ENCODE measurements around the gene TRRAP. TPM values are rescaled to one million over a fixed set of nuclear protein-coding genes. Genes with fewer than 3 reads are reported as not detected.
A peak's percentile ranks its signal among the peaks of the same experiment; 100 is the strongest.

The TRRAP gene
- total and polyA plus RNA-seq, 2 of the 8 experiments (the other 6 are each of a cell fraction or from before 2014, with no cell fraction given): 21.7 to 48.6 TPM

DNA sequence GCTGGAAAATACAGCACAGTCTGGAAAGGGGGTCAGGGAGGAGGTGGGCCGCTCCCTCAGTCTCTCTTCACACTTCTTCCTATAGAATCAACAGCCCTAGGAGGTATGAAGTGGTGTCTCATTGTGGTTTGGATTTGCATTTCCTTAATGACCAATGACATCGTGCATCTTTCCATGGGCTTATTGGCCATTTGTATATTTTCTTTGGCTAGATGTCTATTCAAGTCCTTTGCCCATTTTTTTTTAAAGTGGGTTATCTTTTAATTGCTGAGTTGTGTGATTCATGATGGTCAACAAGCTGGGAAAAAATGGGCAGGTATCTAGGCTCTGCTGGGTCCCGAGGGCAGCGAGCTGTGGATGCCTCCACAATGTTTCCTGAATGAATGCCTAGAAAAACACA is 37.6 kb upstream of the TRRAP start:
- ChIA-PET CTCF (ENCODE audit: partially characterized antibody) (interaction anchor here (0.6 to 24.2 kb wide), 43 partner anchors 9 to 547 kb away, joined by 3 to 365 read pairs (median 4); partner anchors contain the start of gene TRRAP), POLR2A (ENCODE audit: partially characterized antibody) (no interaction called here)
- H2AFZ ChIP-seq (ENCODE audit: low read length): no peak overlapping the region
- TF ChIP-seq ASH2L (IDR thresholded peaks at IDR 0.05; ENCODE audit: low read length) (no peak), SIN3A (conservative IDR thresholded peaks at IDR 0.05 in 1 of 2, IDR thresholded peaks at IDR 0.05 in 1 of 2; ENCODE audit: low read depth in 1 of 2, low read length in 2 of 2) (no peak), KDM4A (IDR thresholded peaks at IDR 0.05; ENCODE audit: low read depth, low read length, severe bottlenecking) (no peak), BCL11A (IDR thresholded peaks at IDR 0.05; ENCODE audit: low read depth in 2 of 2, low read length in 2 of 2) (no peak), HDAC2 (IDR thresholded peaks at IDR 0.05; ENCODE audit: borderline replicate concordance in 1 of 2, low read depth in 2 of 2, low read length in 2 of 2) (no peak)
- TF ChIP-seq, protein P1, sequence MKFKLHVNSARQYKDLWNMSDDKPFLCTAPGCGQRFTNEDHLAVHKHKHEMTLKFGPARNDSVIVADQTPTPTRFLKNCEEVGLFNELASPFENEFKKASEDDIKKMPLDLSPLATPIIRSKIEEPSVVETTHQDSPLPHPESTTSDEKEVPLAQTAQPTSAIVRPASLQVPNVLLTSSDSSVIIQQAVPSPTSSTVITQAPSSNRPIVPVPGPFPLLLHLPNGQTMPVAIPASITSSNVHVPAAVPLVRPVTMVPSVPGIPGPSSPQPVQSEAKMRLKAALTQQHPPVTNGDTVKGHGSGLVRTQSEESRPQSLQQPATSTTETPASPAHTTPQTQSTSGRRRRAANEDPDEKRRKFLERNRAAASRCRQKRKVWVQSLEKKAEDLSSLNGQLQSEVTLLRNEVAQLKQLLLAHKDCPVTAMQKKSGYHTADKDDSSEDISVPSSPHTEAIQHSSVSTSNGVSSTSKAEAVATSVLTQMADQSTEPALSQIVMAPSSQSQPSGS (IDR thresholded peaks at IDR 0.05; ENCODE audit: low read length): no peak
- TF ChIP-seq, protein P2, sequence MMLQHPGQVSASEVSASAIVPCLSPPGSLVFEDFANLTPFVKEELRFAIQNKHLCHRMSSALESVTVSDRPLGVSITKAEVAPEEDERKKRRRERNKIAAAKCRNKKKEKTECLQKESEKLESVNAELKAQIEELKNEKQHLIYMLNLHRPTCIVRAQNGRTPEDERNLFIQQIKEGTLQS (IDR thresholded peaks at IDR 0.05; ENCODE audit: insufficient read depth, low read depth, low read length): no peak
- TF ChIP-seq, protein P3, sequence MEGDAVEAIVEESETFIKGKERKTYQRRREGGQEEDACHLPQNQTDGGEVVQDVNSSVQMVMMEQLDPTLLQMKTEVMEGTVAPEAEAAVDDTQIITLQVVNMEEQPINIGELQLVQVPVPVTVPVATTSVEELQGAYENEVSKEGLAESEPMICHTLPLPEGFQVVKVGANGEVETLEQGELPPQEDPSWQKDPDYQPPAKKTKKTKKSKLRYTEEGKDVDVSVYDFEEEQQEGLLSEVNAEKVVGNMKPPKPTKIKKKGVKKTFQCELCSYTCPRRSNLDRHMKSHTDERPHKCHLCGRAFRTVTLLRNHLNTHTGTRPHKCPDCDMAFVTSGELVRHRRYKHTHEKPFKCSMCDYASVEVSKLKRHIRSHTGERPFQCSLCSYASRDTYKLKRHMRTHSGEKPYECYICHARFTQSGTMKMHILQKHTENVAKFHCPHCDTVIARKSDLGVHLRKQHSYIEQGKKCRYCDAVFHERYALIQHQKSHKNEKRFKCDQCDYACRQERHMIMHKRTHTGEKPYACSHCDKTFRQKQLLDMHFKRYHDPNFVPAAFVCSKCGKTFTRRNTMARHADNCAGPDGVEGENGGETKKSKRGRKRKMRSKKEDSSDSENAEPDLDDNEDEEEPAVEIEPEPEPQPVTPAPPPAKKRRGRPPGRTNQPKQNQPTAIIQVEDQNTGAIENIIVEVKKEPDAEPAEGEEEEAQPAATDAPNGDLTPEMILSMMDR (IDR thresholded peaks at IDR 0.05; ENCODE audit: control extremely low read depth in 1 of 3, insufficient read depth in 1 of 3, low read depth in 1 of 3, low read length in 3 of 3): no peak

More for the DNA sequence above, 37.6 kb upstream of the TRRAP start:
- no peak for FAIRE-seq
- no peaks in the 10 kb centered on the region for H3K9me3 ChIP-seq (ENCODE audit: insufficient read depth in 2 of 2, low read depth in 1 of 2, low read length in 1 of 2)
- H3K56ac ChIP-seq (replicated peaks; ENCODE audit: insufficient read length, low read depth, low read length): no peak overlapping the region
- H2BK5ac ChIP-seq (ENCODE audit: low read depth, low read length): no peak overlapping the region
- no peak overlapping the region for H3K27ac ChIP-seq (ENCODE audit: low read depth, low read length)
- 89% methylated on average over 4 of the region's 4 CpGs; no CpG with 5 or more reads in 1 of the 2 experiments for WGBS, 2 experiments (ENCODE audit: extremely low coverage in 1 of 2, insufficient coverage in 1 of 2, insufficient read length in 1 of 2, insufficient replicate concordance in 2 of 2, low coverage in 1 of 2, low lambda C conversion rate in 2 of 2, missing lambda C conversion rate in 1 of 2)
- H4K5ac ChIP-seq (ENCODE audit: insufficient read length, low read depth, low read length): no peak overlapping the region
- no peak overlapping the region for H3K9ac ChIP-seq (replicated peaks in 1 of 4; ENCODE audit: extremely low read depth in 1 of 4, low read depth in 3 of 4, low read length in 3 of 4)
- H3K79me1 ChIP-seq (ENCODE audit: low read depth, low read length): no peaks in the 10 kb centered on the region
- no peak overlapping the region for H2BK15ac ChIP-seq (ENCODE audit: low read length)
- no peak overlapping the region for H3K4me3 ChIP-seq (ENCODE audit: extremely low read depth in 1 of 4, insufficient read depth in 2 of 4, low read depth in 3 of 4, low read length in 4 of 4)
- H4K8ac ChIP-seq (ENCODE audit: extremely low read depth, insufficient read depth, low read length): no peak overlapping the region
- H4K20me1 ChIP-seq (replicated peaks in 1 of 2; ENCODE audit: control insufficient read depth in 1 of 2, insufficient read depth in 2 of 2, low read length in 2 of 2): no peaks in the 10 kb centered on the region
- H2BK20ac ChIP-seq (ENCODE audit: low read length): 0 out of 2 replicates have a peak overlapping the region, but pooled peaks have one; percentile 48
- H3K23me2 ChIP-seq (ENCODE audit: low read depth, low read length): no peaks in the 10 kb centered on the region
- no peak overlapping the region for H2AK5ac ChIP-seq (ENCODE audit: low read depth, low read length)
- H3K23ac ChIP-seq (ENCODE audit: insufficient read length): no peak overlapping the region
- no peaks in the 10 kb centered on the region for H3K36me3 ChIP-seq (ENCODE audit: control insufficient read depth in 2 of 4, insufficient read depth in 4 of 4, low read length in 3 of 4)
- no peak for DNase-seq (ENCODE audit: low read depth in 1 of 2, low spot score in 2 of 2)
- H3K4me2 ChIP-seq (ENCODE audit: insufficient read depth in 1 of 2, low read depth in 2 of 2, low read length in 2 of 2): no peak overlapping the region
- no peak overlapping the region for H3K14ac ChIP-seq (ENCODE audit: insufficient read length)
- no peak overlapping the region for H3K18ac ChIP-seq (ENCODE audit: extremely low read depth, low read length)
- H3K27me3 ChIP-seq (replicated peaks in 1 of 4; ENCODE audit: control insufficient read depth in 3 of 4, extremely low read depth in 1 of 4, insufficient read depth in 3 of 4, low read length in 3 of 4): no peaks in the 10 kb centered on the region
- H3K4me1 ChIP-seq (replicated peaks in 1 of 4; ENCODE audit: control insufficient read depth in 3 of 4, insufficient read depth in 4 of 4, low read length in 3 of 4): peaks cover 0 to 5% (median 2%) of the 10 kb centered on the region in 4 experiments; a peak in 4 of 7 replicates
- no peak overlapping the region for H3K4ac ChIP-seq (replicated peaks; ENCODE audit: insufficient read length, low read depth, low read length)
- no peak overlapping the region for H2BK120ac ChIP-seq (replicated peaks; ENCODE audit: low read depth, low read length)
- no peaks in the 10 kb centered on the region for H3K79me2 ChIP-seq (ENCODE audit: control insufficient read depth in 1 of 2, insufficient read depth in 2 of 2, low read length in 2 of 2)
- H2BK12ac ChIP-seq (ENCODE audit: low read depth, low read length): no peak overlapping the region
- H4K91ac ChIP-seq (replicated peaks; ENCODE audit: insufficient read length, low read length): no peak overlapping the region

All from H1 (cell line).